GM19395 (cell line): Measurements from ENCODE around the gene LMX1B.

Experiments used
- ATAC-seq: cut with Tn5 transposase; IDR thresholded peaks from one replicate; pipeline ENCODE4 v1.9.1; 2021; ENCODE audit warnings: mild to moderate bottlenecking, moderate library complexity; ENCODE audit not compliant: unreplicated experiment

LMX1B gene

GRCh38 chr9:126734877-126735276 is 121.1 kb downstream of the LMX1B start:
- ATAC-seq: no peak

GRCh38 chr9:126735482-126735881 is 121.8 kb downstream of the LMX1B start:
- ATAC-seq: no peak

- ATAC-seq: no peak
Observed at GRCh38 chr9:126738553-126738952, 124.8 kb downstream of the LMX1B start.

GRCh38 chr9:126743041-126743440 is 129.3 kb downstream of the LMX1B start:
- no peak for ATAC-seq

GRCh38 chr9:126745574-126746411 is 132.1 kb downstream of the LMX1B start:
- ATAC-seq: no peak
